Panc1 (cell line): ENCODE measurements around the gene FBXL14. TPM values are rescaled to one million over a fixed set of nuclear protein-coding genes. Genes with fewer than 3 reads are reported as not detected.

Experiments used
- ATAC-seq: fragments of 200-7000 bp; cut with Tn5 transposase; 2 replicates; pipeline ENCODE4 v1.9.1; 2020; ENCODE audit warnings: mild to moderate bottlenecking, moderate library complexity
- BruUV-seq: library from RNA; stranded (reverse); fragments of 400-500 nt; replicated peaks from 2 replicates; lab custom pipeline; 2021; lab: Mats Ljungman, UMichigan
- CTCF ChIA-PET: fragments of 300-600 bp; sonication (Branson Sonifier 250); formaldehyde crosslinking; loops from one replicate; lab custom pipeline; 2022; ENCODE audit warnings: antibody characterized with exemption; lab: Charles Lee
- POLR2A ChIA-PET: fragments of 300-600 bp; sonication (Branson Sonifier 250); formaldehyde crosslinking; loops from one replicate; lab custom pipeline; 2022; ENCODE audit warnings: antibody characterized with exemption; lab: Charles Lee
- DNase-seq: peaks from one replicate; pipeline ENCODE4 v3.0.0-alpha.2; 2010; ENCODE audit warnings: low read depth, low spot score
- H3K27ac ChIP-seq: 2 replicates; pipeline ENCODE4 v1.5.1; 2011; ENCODE audit warnings: mild to moderate bottlenecking, low read length, inconsistent platforms
- H3K27me3 ChIP-seq: fragments of 200-500 bp; sonication (Bioruptor generic); 2 replicates; pipeline ENCODE4 v1.6.0; 2014; ENCODE audit warnings: low read length, inconsistent platforms; ENCODE audit not compliant: control insufficient read depth, insufficient read depth
- H3K36me3 ChIP-seq: fragments of 200-500 bp; sonication (Bioruptor generic); 2 replicates; pipeline ENCODE4 v1.5.1; 2014; ENCODE audit warnings: inconsistent platforms, mild to moderate bottlenecking, low read length, moderate library complexity; ENCODE audit not compliant: control insufficient read depth, insufficient read depth
- H3K4me1 ChIP-seq: 2 replicates; pipeline ENCODE4 v1.5.1; 2011; ENCODE audit warnings: inconsistent platforms, mild to moderate bottlenecking, low read length, moderate library complexity; ENCODE audit not compliant: control insufficient read depth, insufficient read depth
- H3K4me3 ChIP-seq, 2 experiments: 2 replicates each; pipeline ENCODE4 v1.5.1; 2011 to 2012; ENCODE audit warnings: low read depth in 2 of 2, low read length in 2 of 2, mild to moderate bottlenecking in 2 of 2, inconsistent platforms in 1 of 2, moderate library complexity in 1 of 2
- H3K9me3 ChIP-seq: fragments of 200-500 bp; sonication (Bioruptor generic); 2 replicates; pipeline ENCODE4 v1.5.1; 2014; ENCODE audit warnings: low read depth, mild to moderate bottlenecking, inconsistent platforms, low read length, moderate library complexity; ENCODE audit not compliant: control insufficient read depth, insufficient read depth
- CTCF ChIP-seq: fragments of 450-650 bp; IDR thresholded peaks from 2 replicates; pipeline ENCODE4 v1.5.1; 2017; ENCODE audit warnings: mild to moderate bottlenecking
- POLR2AphosphoS5 ChIP-seq: IDR thresholded peaks from 2 replicates; pipeline ENCODE4 v1.6.1; 2012; ENCODE audit warnings: mild to moderate bottlenecking, low read depth, low read length, moderate library complexity
- SIN3A ChIP-seq: IDR thresholded peaks from 2 replicates; pipeline ENCODE4 v1.6.1; 2012; ENCODE audit warnings: low read depth, mild to moderate bottlenecking, low read length, moderate library complexity, borderline replicate concordance; ENCODE audit not compliant: insufficient read depth
- TCF7L2 ChIP-seq: IDR thresholded peaks from 2 replicates; pipeline ENCODE4 v1.6.1; 2011; ENCODE audit warnings: mild to moderate bottlenecking, low read depth, low read length, inconsistent platforms
- in situ Hi-C: cut with HindIII; loops from 2 replicates; pipeline ENCODE4 v1.10.0; 2016; ENCODE audit warnings: low sequenced_read_pairs, low pct_unique_long_range_greater_than_20kb
- intact Hi-C: fragments of 100-400 bp; cut with micrococcal nuclease; formaldehyde crosslinking; loops from one replicate; pipeline ENCODE4 v1.10.0; 2022; ENCODE audit not compliant: unreplicated experiment
- total RNA-seq: library from RNA; stranded (reverse); gene quantifications from one replicate; pipeline ENCODE4 v1.2.1, GENCODE V29; 2021; ENCODE audit not compliant: unreplicated experiment
- TF ChIP-seq, protein P1 (sequence below), 2 experiments: IDR thresholded peaks; 2 replicates each; pipeline ENCODE4 v1.6.1; 2011 to 2012; ENCODE audit warnings: low read depth in 2 of 2, control low read depth in 1 of 2, low read length in 1 of 2, mild to moderate bottlenecking in 1 of 2, moderate library complexity in 1 of 2; ENCODE audit not compliant: insufficient read depth in 1 of 2

Gene FBXL14
- total RNA-seq, 1 experiment from 2014 or later = 15.1 TPM

DNA sequence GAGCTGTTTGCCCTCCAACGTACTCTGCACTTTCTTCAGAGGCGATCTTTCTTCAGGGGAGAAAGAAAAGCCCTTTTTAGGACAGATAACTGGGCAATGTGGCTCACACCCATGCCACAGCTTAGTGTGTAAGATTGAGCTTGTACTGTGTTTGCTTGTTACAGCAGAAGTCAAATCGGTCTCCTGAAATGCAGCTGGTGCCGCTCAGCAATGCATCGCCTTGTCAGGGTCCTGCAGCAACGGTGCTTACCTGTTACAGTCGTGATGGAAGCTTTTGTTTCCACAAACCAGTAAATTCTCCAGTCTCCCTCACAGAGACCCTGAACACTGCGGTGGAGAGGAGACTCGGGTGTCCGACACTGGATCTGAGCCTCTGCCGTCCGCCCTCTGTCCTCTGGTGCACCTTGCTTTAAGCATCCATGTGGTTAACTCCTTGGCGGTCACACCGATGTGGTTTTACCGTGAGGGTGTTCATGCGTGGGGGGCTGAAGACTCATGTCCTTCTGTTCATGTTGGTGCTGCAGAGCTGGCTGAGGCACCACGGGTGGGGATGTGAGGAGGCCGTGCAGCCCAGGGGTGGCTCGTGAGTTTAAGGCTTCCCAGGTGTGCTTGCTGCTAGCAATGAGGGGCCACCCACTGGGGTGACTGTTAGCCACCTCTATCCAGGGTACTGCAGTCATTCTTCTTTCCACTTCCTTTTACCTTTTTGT, 47.3 kb downstream of the FBXL14 start:
- H3K4me1 ChIP-seq = no peaks in the 10 kb centered on the region; the same call in 1 of the 2 replicates
- no peak for DNase-seq
- POLR2A ChIA-PET = no interaction called here
- intact Hi-C loops (no loop called here), in situ Hi-C loops (no loop called here)
- no peaks in the 10 kb centered on the region for H3K36me3 ChIP-seq
- no peaks in the 10 kb centered on the region for H3K27me3 ChIP-seq
- ATAC-seq = no peak
- CTCF ChIA-PET = no interaction called here
- H3K27ac ChIP-seq = no peak overlapping the region; the same call in 1 of the 2 replicates
- no peak overlapping the region for H3K4me3 ChIP-seq
- no TSS peak for BruUV-seq
- TF ChIP-seq POLR2AphosphoS5 (no peak), TCF7L2 (no peak)
- H3K9me3 ChIP-seq = no peaks in the 10 kb centered on the region

- ATAC-seq (no peak), DNase-seq (no peak)
- in situ Hi-C loops (no loop called here), intact Hi-C loops (no loop called here)
- no peaks in the 10 kb centered on the region for H3K36me3 ChIP-seq
- POLR2A ChIA-PET = no interaction called here
- H3K27me3 ChIP-seq = no peaks in the 10 kb centered on the region
- no peak overlapping the region for H3K4me3 ChIP-seq
- H3K27ac ChIP-seq = no peak overlapping the region
- peaks cover 3% of the 10 kb centered on the region for H3K4me1 ChIP-seq
- no TSS peak for BruUV-seq
- no peak for TF ChIP-seq SIN3A
- TF ChIP-seq POLR2AphosphoS5 = no peak
- TF ChIP-seq, protein P1, sequence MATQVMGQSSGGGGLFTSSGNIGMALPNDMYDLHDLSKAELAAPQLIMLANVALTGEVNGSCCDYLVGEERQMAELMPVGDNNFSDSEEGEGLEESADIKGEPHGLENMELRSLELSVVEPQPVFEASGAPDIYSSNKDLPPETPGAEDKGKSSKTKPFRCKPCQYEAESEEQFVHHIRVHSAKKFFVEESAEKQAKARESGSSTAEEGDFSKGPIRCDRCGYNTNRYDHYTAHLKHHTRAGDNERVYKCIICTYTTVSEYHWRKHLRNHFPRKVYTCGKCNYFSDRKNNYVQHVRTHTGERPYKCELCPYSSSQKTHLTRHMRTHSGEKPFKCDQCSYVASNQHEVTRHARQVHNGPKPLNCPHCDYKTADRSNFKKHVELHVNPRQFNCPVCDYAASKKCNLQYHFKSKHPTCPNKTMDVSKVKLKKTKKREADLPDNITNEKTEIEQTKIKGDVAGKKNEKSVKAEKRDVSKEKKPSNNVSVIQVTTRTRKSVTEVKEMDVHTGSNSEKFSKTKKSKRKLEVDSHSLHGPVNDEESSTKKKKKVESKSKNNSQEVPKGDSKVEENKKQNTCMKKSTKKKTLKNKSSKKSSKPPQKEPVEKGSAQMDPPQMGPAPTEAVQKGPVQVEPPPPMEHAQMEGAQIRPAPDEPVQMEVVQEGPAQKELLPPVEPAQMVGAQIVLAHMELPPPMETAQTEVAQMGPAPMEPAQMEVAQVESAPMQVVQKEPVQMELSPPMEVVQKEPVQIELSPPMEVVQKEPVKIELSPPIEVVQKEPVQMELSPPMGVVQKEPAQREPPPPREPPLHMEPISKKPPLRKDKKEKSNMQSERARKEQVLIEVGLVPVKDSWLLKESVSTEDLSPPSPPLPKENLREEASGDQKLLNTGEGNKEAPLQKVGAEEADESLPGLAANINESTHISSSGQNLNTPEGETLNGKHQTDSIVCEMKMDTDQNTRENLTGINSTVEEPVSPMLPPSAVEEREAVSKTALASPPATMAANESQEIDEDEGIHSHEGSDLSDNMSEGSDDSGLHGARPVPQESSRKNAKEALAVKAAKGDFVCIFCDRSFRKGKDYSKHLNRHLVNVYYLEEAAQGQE (IDR thresholded peaks at IDR 0.05; ENCODE audit: insufficient read depth in 1 of 2, low read depth in 2 of 2, low read length in 1 of 2) = no peak
- no peak for TF ChIP-seq TCF7L2
- no peak; the same call in 1 of the 2 replicates for TF ChIP-seq CTCF
- H3K9me3 ChIP-seq = no peaks in the 10 kb centered on the region
- CTCF ChIA-PET = interaction anchor here (1.1 kb wide), 1 partner anchor 38 kb away, joined by 5 read pairs; no protein-coding TSS in a partner anchor
These were observed 49.2 kb downstream of the FBXL14 start for GRCh38 chr12:1544996-1545700.

DNA sequence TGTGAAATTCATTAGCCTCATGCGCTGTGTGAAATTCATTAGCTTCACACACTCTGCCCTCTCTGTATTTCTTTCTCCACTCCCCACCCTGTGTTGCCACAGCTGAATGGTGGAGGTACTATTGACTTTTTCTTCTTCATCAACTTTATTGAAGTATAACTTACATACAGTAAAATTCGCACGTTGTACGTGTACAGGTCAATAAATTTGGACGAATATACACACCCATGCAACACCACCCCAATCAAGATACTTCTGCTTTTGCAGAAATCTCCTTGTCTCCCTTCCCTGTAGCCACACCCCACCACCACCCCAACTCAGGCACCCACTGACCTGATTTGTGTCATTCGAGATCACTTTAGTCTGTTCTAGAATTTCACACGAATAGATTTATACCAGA, 51.8 kb downstream of the FBXL14 start:
- in situ Hi-C loops (no loop called here), intact Hi-C loops (no loop called here)
- TF ChIP-seq, protein P1 (IDR thresholded peaks at IDR 0.05; ENCODE audit: insufficient read depth in 1 of 2, low read depth in 2 of 2, low read length in 1 of 2) = no peak
- TF ChIP-seq POLR2AphosphoS5 = no peak
- TF ChIP-seq CTCF = no peak
- TF ChIP-seq SIN3A = no peak
- no peak for TF ChIP-seq TCF7L2
- no peak overlapping the region for H3K27ac ChIP-seq
- ChIA-PET CTCF (no interaction called here), POLR2A (no interaction called here)
- H3K4me1 ChIP-seq = peaks cover 3% of the 10 kb centered on the region
- no peaks in the 10 kb centered on the region for H3K36me3 ChIP-seq
- ATAC-seq = no peak
- no peak overlapping the region for H3K4me3 ChIP-seq
- no peaks in the 10 kb centered on the region for H3K27me3 ChIP-seq
- DNase-seq = no peak
- no peaks in the 10 kb centered on the region for H3K9me3 ChIP-seq
- no TSS peak for BruUV-seq
